GM18505 (cell line): Measurements from ENCODE around the gene ANG.
"Not testable (repeated sequence)": the region's sequence is repeated elsewhere in the genome, so short reads cannot be mapped to it uniquely, and the experiment has no call there.

ENCODE experiments used
- ATAC-seq: cut with Tn5 transposase; IDR thresholded peaks from one replicate; pipeline ENCODE4 v1.9.1; 2021; ENCODE audit not compliant: unreplicated experiment
- POLR2A ChIP-seq: IDR thresholded peaks from 4 replicates; pipeline ENCODE4 v1.6.1; 2011; ENCODE audit warnings: borderline replicate concordance; ENCODE audit not compliant: insufficient read depth, insufficient read length; ENCODE audit errors: extremely low read depth

ANG gene

DNA sequence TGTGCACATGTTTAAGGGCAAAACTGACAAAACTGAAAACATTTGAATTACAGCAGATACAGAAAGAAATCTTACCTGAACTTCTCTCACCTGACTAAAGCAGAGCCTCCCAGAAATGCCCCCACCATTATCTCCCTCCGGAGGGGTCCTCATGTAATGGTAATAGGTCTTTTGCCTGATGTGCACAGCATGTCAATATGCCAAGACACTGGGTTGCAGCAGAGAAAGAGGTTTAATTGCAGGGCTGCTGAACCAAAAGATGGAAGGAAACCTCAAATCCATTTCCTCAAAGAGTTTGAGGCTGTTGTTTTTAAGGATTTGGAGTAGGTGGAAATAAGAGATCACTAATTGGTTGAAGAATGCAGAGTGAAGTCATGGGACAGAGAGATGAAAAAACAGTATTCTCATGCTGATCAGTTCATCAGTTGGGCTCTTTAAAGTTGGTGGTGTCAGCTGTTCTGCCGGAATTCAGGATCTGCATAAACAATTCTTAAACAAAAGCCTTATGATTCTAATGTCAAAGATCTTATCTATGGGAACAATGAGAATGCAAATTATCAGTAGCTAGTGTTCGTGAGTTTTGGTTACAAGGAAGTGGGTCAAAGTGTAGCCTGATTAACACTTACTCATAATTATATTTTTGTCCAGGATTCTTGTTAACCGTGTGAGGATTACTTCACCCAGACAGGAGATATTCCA lies 18.2 kb downstream of the ANG start:
- no peak for ATAC-seq

DNA sequence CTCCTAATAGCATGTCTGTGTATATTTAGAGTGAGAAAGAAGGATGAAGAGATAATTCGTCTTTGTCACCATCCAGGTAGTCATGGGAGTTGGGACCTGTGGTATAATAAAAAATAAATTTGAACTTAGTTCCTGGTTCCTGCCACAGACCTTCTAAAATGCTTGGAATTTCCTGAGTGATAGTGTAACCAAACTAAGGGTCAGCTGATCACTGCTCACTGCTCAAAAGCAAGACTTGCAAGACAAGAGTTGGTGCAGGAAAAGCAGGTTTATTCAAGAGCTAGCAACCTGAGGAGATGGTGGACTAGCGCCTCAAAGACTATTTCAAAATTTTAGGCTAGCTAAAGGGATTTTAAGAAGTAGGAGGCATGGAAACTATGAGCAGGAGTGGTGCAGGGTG lies 19.1 kb downstream of the ANG start:
- TF ChIP-seq POLR2A, result no peak
- no peak for ATAC-seq

More for the DNA sequence above, 18.2 kb downstream of the ANG start:
- TF ChIP-seq POLR2A, result no peak

DNA sequence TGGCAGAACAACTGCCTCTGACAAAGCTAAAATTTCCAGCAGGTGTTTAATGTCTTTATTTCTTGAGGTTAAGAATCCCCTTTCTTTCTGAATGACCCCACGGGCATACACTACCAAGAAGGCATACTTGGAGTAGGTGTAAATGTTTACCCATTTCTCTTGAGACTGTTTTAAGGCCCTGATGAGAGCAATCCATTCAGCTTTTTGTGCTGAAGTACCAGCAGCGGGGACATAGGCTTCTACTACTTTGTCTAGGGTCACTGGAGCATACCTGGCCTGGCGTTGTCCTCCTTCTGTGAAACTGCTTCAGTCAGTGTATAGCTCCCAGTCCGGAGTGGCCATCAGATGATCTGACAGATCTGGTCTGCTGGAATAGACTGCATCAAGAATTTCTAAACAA lies 22.7 kb downstream of the ANG start:
- ATAC-seq, result no peak

DNA sequence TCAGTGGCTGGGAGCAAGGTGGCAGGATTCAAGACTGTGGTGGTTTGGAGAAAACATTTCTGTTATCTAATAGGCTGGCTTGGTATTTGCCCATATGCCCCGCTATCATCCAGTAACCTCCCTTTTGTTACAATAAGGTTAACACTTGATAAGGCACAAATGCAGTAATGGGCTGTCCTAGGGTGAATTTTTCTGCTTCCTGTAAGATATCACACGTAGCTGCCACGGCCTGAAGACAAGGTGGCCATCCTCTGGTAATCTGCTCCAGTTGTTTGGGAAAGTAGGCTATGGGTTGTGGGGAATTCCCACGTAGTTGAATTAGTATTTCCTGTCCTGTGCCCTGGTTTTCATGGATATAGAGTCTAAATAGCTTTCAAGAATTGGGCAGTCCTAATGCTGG lies 23.1 kb downstream of the ANG start:
- ATAC-seq, result no peak
- no peak for TF ChIP-seq POLR2A

More for the DNA sequence above, 22.7 kb downstream of the ANG start:
- TF ChIP-seq POLR2A, result no peak

DNA sequence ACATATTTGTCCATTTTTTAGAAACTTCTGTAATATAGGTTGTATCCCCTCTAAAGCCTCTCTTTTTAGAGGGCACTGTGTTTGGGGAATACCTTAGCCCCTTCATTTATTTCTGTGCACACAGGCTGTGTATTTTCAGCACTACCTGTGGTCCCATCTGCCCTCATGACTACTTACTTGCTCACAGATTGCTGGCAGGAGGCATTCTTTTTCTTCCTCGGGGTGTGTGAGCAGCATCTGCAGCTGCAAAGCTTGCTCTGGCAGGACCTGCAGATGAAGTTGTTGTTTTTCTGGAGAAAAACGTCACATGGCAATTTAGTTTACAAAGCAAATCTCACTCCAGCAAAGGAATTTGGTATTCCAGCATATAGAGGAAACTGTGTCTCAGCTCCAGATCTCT lies 24.3 kb downstream of the ANG start:
- ATAC-seq, result no peak
- TF ChIP-seq POLR2A, result no peak

DNA sequence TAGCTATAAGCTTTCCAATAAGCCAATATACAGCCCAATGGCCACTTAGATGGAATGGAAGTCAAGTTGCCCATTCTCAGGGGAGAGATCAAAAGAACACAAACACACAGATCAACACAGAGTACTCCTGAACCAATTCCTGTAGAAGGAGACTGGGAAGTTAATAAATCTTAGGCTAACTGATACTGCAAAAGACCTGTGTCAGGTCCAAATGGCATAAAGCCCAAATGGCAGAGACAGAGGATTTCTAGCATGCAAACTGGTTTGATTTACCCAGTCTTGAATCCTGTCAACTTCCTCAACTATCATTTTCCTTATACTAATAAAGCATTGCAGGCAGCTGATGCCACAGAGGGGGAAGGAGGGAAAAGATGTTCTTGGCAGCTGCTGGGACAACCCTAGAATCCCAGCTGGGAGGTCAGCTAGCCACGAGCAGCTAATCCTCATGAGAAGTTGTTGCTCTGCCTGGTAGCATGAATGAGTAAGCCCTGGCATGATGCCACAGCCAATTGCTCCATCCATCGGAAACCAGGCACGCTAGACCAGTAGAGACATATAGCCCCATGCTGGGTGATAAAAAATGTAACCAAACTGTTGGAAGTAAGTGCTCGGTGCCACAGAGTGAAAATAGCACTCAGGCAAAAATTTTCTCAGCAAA lies 26.2 kb downstream of the ANG start:
- ATAC-seq, result no peak
- TF ChIP-seq POLR2A, result no peak

DNA sequence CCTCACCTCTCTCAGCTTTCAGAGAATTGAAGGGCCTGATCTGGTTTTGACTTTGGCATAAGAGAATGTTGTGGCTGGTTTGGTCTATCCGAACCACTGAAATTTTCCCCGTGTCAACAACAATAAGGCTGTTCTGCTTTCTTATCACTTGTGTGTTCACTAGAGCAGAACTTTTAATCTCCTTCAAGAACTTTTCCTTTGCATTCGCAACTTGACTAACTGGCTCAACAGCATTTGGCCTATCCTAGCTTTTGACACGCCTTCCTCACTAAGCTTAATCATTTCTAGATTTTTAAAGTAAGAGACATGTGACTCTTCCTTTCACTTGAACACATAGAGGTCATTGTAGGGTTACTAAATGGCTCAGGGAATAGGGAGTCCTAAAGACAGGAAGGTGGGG lies 31.2 kb downstream of the ANG start:
- no peak for TF ChIP-seq POLR2A
- no peak for ATAC-seq

DNA sequence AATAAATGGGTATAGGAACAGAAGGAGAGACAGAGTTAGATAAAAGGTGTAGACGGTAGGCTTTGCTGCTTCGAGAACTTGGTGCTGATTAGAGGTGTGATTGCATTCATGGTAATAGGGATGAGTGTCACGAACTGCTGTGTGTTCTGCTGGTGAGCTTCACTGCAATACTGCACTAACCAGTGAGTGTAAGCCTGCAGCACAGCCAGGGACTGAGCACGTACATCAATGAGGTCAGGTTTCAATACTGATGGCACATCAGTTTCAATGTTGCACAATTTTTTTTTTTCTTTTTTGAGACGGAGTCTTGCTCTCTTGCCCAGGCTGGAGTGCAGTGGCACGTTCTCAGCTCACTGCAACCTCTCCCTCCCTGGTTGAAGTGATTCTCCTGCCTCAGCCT lies 32.2 kb downstream of the ANG start:
- TF ChIP-seq POLR2A, result no peak
- no peak for ATAC-seq

DNA sequence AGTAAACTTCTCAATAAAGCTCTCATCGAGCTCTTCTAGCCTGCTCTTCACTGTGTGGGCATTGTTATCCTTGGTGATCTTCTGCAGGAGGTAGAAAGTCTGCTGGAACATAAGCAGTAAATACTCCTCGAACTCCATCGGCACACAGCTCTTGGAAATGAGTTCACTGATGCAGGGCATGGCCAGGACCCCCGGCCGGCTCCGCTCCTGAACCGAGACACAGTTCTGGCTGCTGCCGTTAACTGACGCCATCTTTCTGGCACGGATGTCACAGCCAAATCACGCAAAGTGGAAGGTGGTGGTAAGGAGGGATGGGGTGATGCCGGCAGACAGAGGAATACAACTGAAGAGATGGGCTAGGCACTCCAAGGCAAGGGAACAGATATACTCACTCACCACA lies 33.5 kb downstream of the ANG start:
- TF ChIP-seq POLR2A, result no peak
- no peak for ATAC-seq

DNA sequence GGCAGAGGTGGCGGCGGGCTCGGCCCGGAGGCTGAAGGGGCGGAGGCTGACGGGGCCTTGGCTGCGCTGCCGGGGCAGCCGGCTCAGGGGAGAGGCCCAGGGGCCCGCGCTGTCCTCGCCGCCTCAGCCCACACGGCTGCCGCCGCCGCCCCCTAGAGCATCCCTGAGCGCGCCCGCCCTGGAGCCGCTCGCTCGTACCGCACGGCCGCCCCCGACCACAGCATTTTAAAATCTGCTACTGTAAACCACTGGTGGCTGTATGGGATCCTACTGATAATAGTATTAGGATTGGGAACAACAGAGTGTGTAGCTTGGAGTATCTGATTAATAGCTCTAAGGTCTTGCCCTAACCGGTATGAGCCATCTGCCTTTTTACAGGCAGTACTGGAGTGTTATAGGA lies 34.9 kb downstream of the ANG start:
- ATAC-seq, result no peak
- TF ChIP-seq POLR2A, result no peak

DNA sequence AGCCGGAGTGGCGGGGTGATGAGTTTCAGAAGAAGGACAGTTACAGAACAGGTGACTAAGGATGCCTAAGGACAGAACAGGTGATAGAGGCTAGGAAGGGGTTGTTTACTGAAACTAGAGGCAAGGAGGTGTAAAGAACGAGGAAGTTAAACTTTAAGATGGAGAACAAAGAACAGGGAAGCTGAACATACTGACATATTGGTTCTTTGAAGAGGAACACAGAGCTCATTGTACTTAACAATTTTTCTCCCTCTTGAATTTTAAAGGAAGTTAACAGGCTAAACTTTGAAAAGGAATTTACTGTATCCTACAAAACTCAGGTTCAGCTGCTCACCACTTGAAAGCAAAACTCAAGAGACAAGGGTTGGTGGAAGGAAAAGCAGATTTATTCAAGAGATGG lies 37.6 kb downstream of the ANG start:
- ATAC-seq, result not testable (repeated sequence)

DNA sequence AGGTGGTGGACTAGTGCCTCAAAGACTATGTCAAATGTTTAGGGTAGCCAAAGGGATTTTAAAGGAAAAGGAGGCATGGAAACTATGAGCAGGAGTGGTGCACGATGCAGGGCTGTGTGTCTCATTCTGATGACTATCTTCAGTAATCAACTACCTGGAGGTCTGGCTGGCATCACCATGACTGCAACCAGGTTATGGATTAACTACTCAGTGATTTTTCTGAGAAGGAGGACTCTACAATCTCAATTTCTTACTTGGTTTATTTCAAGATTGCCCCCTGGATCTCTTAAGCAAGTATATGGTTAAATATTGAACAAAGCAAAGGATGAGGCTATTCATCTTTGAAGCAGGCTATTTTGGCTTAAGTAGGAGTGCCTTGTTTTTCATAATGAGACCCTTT lies 38.0 kb downstream of the ANG start:
- no peak for TF ChIP-seq POLR2A
- ATAC-seq, result no peak

DNA sequence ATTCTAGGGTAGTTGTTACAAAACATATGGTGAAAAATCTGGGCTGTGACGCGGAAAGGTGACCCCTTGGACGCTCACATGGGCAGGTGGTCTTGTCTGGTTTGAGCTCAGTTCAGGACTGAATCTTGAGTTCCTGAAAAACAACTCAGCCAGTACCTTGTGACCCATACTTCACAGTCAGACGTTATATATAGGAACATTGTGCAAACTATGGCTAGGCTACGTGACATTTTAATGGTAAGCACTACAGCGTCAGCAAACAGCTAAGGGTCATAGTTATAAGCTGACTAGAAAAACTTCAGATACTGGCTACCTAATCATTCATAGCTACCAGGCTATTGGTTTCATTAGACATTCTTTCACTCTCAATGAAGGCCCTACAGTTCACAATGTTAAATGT lies 42.3 kb downstream of the ANG start:
- TF ChIP-seq POLR2A, result no peak
- no peak for ATAC-seq

DNA sequence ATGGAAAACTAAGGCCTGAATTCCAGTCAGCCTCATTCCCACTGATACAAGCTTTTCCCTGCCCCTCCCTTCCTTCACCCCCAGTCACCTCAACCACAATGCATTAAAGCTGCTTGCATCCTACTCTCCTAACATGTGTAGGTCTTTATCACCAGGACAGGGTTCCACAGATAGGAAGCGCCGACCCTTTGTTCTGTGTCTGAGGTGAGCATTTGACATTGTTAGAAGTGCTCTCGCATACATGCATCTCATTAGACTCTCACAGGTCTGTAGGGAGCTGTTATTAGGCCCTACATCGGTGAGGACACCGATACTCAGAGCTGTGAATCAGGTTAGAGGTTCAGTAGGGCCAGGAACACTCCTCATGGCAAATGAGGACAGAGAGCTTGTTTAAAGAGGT lies 43.9 kb downstream of the ANG start:
- no peak for ATAC-seq
- no peak for TF ChIP-seq POLR2A
